Naive thymus-derived CD4-positive, alpha-beta T cell (primary cell): ENCODE results near the gene KIF20A. TPM values are rescaled to one million over a fixed set of nuclear protein-coding genes. Genes with fewer than 3 reads are reported as not detected.

Experiments used
- ATAC-seq: fragments of 150-1000 bp; cut with Tn5 transposase; 2 replicates; pipeline ENCODE4 v1.10.0; 2021; ENCODE audit warnings: mild to moderate bottlenecking, moderate library complexity
- CTCF ChIA-PET: fragments of 350-600 bp; sonication (Branson Sonifier 250); formaldehyde crosslinking; loops from one replicate; lab custom pipeline; 2021; ENCODE audit warnings: antibody characterized with exemption; lab: Charles Lee
- POLR2A ChIA-PET: fragments of 350-600 bp; sonication (Branson Sonifier 250); formaldehyde crosslinking; loops from one replicate; lab custom pipeline; 2021; ENCODE audit warnings: antibody characterized with exemption, inconsistent platforms; lab: Charles Lee
- DNase-seq, 9 donors: peaks; one replicate each; pipeline versions ENCODE4 v3.0.0 to v3.0.0-alpha.2; 2020 to 2022; ENCODE audit warnings: mixed read lengths in 1 of 9
- H3K27ac ChIP-seq: one replicate; pipeline ENCODE4 v1.7.0; 2013; ENCODE audit warnings: mild to moderate bottlenecking, low read depth, low read length, moderate library complexity
- H3K27me3 ChIP-seq, 2 donors: one replicate each; pipeline ENCODE4 v1.7.0; 2013; ENCODE audit warnings: low read length in 2 of 2, mild to moderate bottlenecking in 2 of 2, moderate library complexity in 2 of 2; ENCODE audit not compliant: control insufficient read depth in 2 of 2, insufficient read depth in 2 of 2
- H3K36me3 ChIP-seq, 3 experiments: 1 replicate in 2 of 3; 2 replicates in 1 of 3; pipeline ENCODE4 v1.7.0; 2013; ENCODE audit warnings: low read length in 3 of 3, mild to moderate bottlenecking in 3 of 3, moderate library complexity in 1 of 3; ENCODE audit not compliant: insufficient read depth in 3 of 3, control insufficient read depth in 2 of 3
- H3K4me1 ChIP-seq, 2 donors: one replicate each; pipeline ENCODE4 v1.7.0; 2013; ENCODE audit warnings: low read length in 2 of 2, mild to moderate bottlenecking in 2 of 2, moderate library complexity in 1 of 2; ENCODE audit not compliant: control insufficient read depth in 2 of 2, insufficient read depth in 2 of 2
- H3K4me3 ChIP-seq: 2 replicates; pipeline ENCODE4 v1.7.0; 2013; ENCODE audit warnings: mild to moderate bottlenecking, low read length
- H3K9me3 ChIP-seq, 3 experiments: 1 replicate in 2 of 3; 2 replicates in 1 of 3; pipeline ENCODE4 v1.7.0; 2013; ENCODE audit warnings: low read length in 3 of 3; ENCODE audit not compliant: control insufficient read depth in 2 of 3
- H3K27ac Mint-ChIP-seq, 9 donors: one replicate each; pipeline ENCODE4 v1.8.0; 2020 to 2022; ENCODE audit warnings: mixed read lengths in 9 of 9, mild to moderate bottlenecking in 8 of 9, moderate library complexity in 5 of 9, inconsistent platforms in 2 of 9
- H3K27me3 Mint-ChIP-seq, 5 donors: one replicate each; pipeline ENCODE4 v1.8.0; 2021 to 2022; ENCODE audit warnings: mixed read lengths in 5 of 5, mild to moderate bottlenecking in 1 of 5
- H3K36me3 Mint-ChIP-seq, 5 donors: one replicate each; pipeline ENCODE4 v1.8.0; 2020 to 2022; ENCODE audit warnings: mixed read lengths in 5 of 5, mild to moderate bottlenecking in 3 of 5, inconsistent platforms in 1 of 5
- H3K4me1 Mint-ChIP-seq, 7 donors: one replicate each; pipeline ENCODE4 v1.8.0; 2020 to 2022; ENCODE audit warnings: mixed read lengths in 7 of 7, mild to moderate bottlenecking in 3 of 7, inconsistent platforms in 1 of 7
- H3K4me3 Mint-ChIP-seq, 10 donors: one replicate each; pipeline ENCODE4 v1.8.0; 2020 to 2022; ENCODE audit warnings: mild to moderate bottlenecking in 10 of 10, mixed read lengths in 10 of 10, moderate library complexity in 6 of 10, inconsistent platforms in 2 of 10
- H3K9me3 Mint-ChIP-seq, 11 donors: one replicate each; pipeline ENCODE4 v1.8.0; 2020 to 2022; ENCODE audit warnings: mixed read lengths in 11 of 11, mild to moderate bottlenecking in 4 of 11, inconsistent platforms in 1 of 11, moderate library complexity in 1 of 11
- intact Hi-C, 2 donors: fragments of 100-400 bp; cut with micrococcal nuclease; formaldehyde crosslinking; loops; one replicate each; pipeline ENCODE4 v1.15.1; 2023
- polyA plus RNA-seq, 2 donors: library from polyadenylated mRNA; unstranded; fragments of 300-500 nt; fragmentation: Illumina TruSeq; gene quantifications; one replicate each; pipeline ENCODE4 v1.2.3, GENCODE V29; 2021
- total RNA-seq, 6 experiments: library from RNA in 5 of 6; stranded (reverse) in 5 of 6; gene quantifications; 1 replicate in 5 of 6; 2 replicates in 1 of 6; pipeline ENCODE4 v1.2.3 and lab custom pipeline; 2021 to 2026

Gene KIF20A
- total and polyA plus RNA-seq, 7 experiments from 2014 or later: 0.29 to 34.1 TPM; not detected in 5

GRCh38 chr5:138234651-138235050 lies 55.7 kb downstream of the KIF20A start:
- POLR2A ChIA-PET: no interaction called here
- Mint-ChIP-seq H3K4me3 (no peak overlapping the region), H3K27me3 (peaks cover 11 to 26% (median 22%) of the 10 kb centered on the region in 5 donors), H3K4me1 (no peaks in the 10 kb centered on the region), H3K36me3 (peaks cover 0 to 4% (median 0%) of the 10 kb centered on the region in 5 donors), H3K9me3 (peaks cover 0 to under 1% (median 0%) of the 10 kb centered on the region in 11 donors), H3K27ac (no peak overlapping the region)
- H3K27me3 ChIP-seq: peaks cover 0 to 4% of the 10 kb centered on the region in 2 donors
- CTCF ChIA-PET: no interaction called here
- no peak overlapping the region for H3K4me3 ChIP-seq
- intact Hi-C loops: no loop called here
- H3K27ac ChIP-seq: no peak overlapping the region
- H3K9me3 ChIP-seq: no peaks in the 10 kb centered on the region
- no peaks in the 10 kb centered on the region for H3K36me3 ChIP-seq
- DNase-seq (no peak), ATAC-seq (no peak)
- H3K4me1 ChIP-seq: no peaks in the 10 kb centered on the region

Other genes starting within 250 kb of the KIF20A start
- gene FAM13B, start 146.0 kb upstream of the KIF20A start, total RNA-seq: 10 to 100 TPM; 36.4 to 58.8 (median 46.6) TPM
- 10 to 100 TPM; 17.6 to 24.9 TPM for gene FAM13B, start 146.0 kb upstream of the KIF20A start, polyA plus RNA-seq
- gene WNT8A, start 95.1 kb upstream of the KIF20A start, total RNA-seq: not detected
- not detected for gene WNT8A, start 95.1 kb upstream of the KIF20A start, polyA plus RNA-seq
- gene NME5, start 39.7 kb upstream of the KIF20A start, total RNA-seq: not detected
- not detected for gene NME5, start 39.7 kb upstream of the KIF20A start, polyA plus RNA-seq
- 10 to 100 TPM; 24.7 to 81.9 (median 66.1) TPM for gene BRD8, start 482 bp upstream of the KIF20A start, total RNA-seq
- 10 to 100 TPM; 27.1 to 34.7 TPM for gene BRD8, start 482 bp upstream of the KIF20A start, polyA plus RNA-seq
- gene CDC23, start 34.2 kb downstream of the KIF20A start, total RNA-seq: 10 to 100 TPM; 13.0 to 39.6 (median 25.5) TPM
- 10 to 100 TPM; 15.5 to 29.0 TPM for gene CDC23, start 34.2 kb downstream of the KIF20A start, polyA plus RNA-seq
- gene GFRA3, start 95.5 kb downstream of the KIF20A start, total RNA-seq: not detected
- not detected for gene GFRA3, start 95.5 kb downstream of the KIF20A start, polyA plus RNA-seq
- gene CDC25C, start 152.7 kb downstream of the KIF20A start, total RNA-seq: 1 to 10 TPM in 1 of 5 experiments, not detected in 4; 9.8 TPM
- not detected for gene CDC25C, start 152.7 kb downstream of the KIF20A start, polyA plus RNA-seq
- 10 to 100 TPM; 25.0 to 71.8 (median 27.7) TPM for gene FAM53C, start 159.2 kb downstream of the KIF20A start, total RNA-seq
- gene FAM53C, start 159.2 kb downstream of the KIF20A start, polyA plus RNA-seq: 10 to 100 TPM; 18.1 to 27.0 TPM
- gene KDM3B, start 173.6 kb downstream of the KIF20A start, total RNA-seq: 10 to 100 TPM; 67.7 to 90.2 (median 82.8) TPM
- 10 to 100 TPM; 12.8 to 15.1 TPM for gene KDM3B, start 173.6 kb downstream of the KIF20A start, polyA plus RNA-seq